Stimulated activated naive B cell treated with anti-CD40 and anti-IgM and Interleukin-4, amounts not matched to agents 10 μg/mL and 1 μg/mL and 100 μg/mL, for 72 hours (primary cell): ENCODE data around the gene STX12.
A peak's percentile ranks its signal among the peaks of the same experiment; 100 is the strongest.
"Not testable (repeated sequence)": the region's sequence is repeated elsewhere in the genome, so short reads cannot be mapped to it uniquely, and the experiment has no call there.

ENCODE experiments used
- ATAC-seq, 2 donors: fragments of 150-1000 bp; cut with Tn5 transposase; replicated peaks; 2 replicates each; pipeline ENCODE4 v1.10.0; 2021; ENCODE audit warnings: moderate library complexity in 1 of 2
- DNase-seq: peaks from one replicate; pipeline ENCODE4 v3.0.0; 2021
- H3K27ac Mint-ChIP-seq: one replicate; pipeline ENCODE4 v1.8.0; 2022; ENCODE audit warnings: mild to moderate bottlenecking, mixed read lengths
- H3K27me3 Mint-ChIP-seq, 2 donors: one replicate each; pipeline ENCODE4 v1.8.0; 2022; ENCODE audit warnings: mixed read lengths in 2 of 2
- H3K36me3 Mint-ChIP-seq, 2 donors: one replicate each; pipeline ENCODE4 v1.8.0; 2022; ENCODE audit warnings: mixed read lengths in 2 of 2, mild to moderate bottlenecking in 1 of 2
- H3K4me1 Mint-ChIP-seq, 2 donors: one replicate each; pipeline ENCODE4 v1.8.0; 2022; ENCODE audit warnings: mixed read lengths in 2 of 2, mild to moderate bottlenecking in 1 of 2
- H3K4me3 Mint-ChIP-seq, 2 donors: one replicate each; pipeline ENCODE4 v1.8.0; 2022; ENCODE audit warnings: mild to moderate bottlenecking in 2 of 2, mixed read lengths in 2 of 2, moderate library complexity in 1 of 2
- H3K9me3 Mint-ChIP-seq, 2 donors: one replicate each; pipeline ENCODE4 v1.8.0; 2022; ENCODE audit warnings: mixed read lengths in 2 of 2, mild to moderate bottlenecking in 1 of 2

Gene STX12

GRCh38 chr1:27787895-27788294 is 14.9 kb downstream of the STX12 start:
- Mint-ChIP-seq H3K4me1 (peaks cover 5 to 8% of the 10 kb centered on the region in 2 donors), H3K27ac (peak overlapping the region; percentile 16), H3K9me3 (no peaks in the 10 kb centered on the region), H3K36me3 (peaks cover 19 to 29% of the 10 kb centered on the region in 2 donors), H3K4me3 (no peak overlapping the region), H3K27me3 (no peaks in the 10 kb centered on the region)
- DNase-seq (no peak), ATAC-seq (no peak)

- no peak for DNase-seq
- Mint-ChIP-seq H3K4me3 (no peak overlapping the region), H3K27ac (peak overlapping the region; percentile 3)
Observed at GRCh38 chr1:27789540-27790041, 16.6 kb downstream of the STX12 start.

GRCh38 chr1:27790270-27790669 is 17.3 kb downstream of the STX12 start:
- DNase-seq, H3K27ac Mint-ChIP-seq, H3K27me3 Mint-ChIP-seq, H3K4me3 Mint-ChIP-seq, H3K9me3 Mint-ChIP-seq, H3K4me1 Mint-ChIP-seq, ATAC-seq: not testable (repeated sequence)
- H3K36me3 Mint-ChIP-seq = peaks cover 26 to 43% of the 10 kb centered on the region in 2 donors

More at GRCh38 chr1:27789540-27790041, 16.6 kb downstream of the STX12 start:
- H3K9me3 Mint-ChIP-seq = no peaks in the 10 kb centered on the region
- no peaks in the 10 kb centered on the region for H3K27me3 Mint-ChIP-seq
- H3K4me1 Mint-ChIP-seq = peaks cover 5 to 8% of the 10 kb centered on the region in 2 donors
- ATAC-seq = no peak
- H3K36me3 Mint-ChIP-seq = peaks cover 22 to 39% of the 10 kb centered on the region in 2 donors

GRCh38 chr1:27795601-27796000 is 22.6 kb downstream of the STX12 start:
- no peak for ATAC-seq
- H3K4me3 Mint-ChIP-seq = no peak overlapping the region
- no peaks in the 10 kb centered on the region for H3K27me3 Mint-ChIP-seq
- peaks cover 2 to 5% of the 10 kb centered on the region in 2 donors for H3K4me1 Mint-ChIP-seq
- no peaks in the 10 kb centered on the region for H3K9me3 Mint-ChIP-seq
- H3K36me3 Mint-ChIP-seq = peaks cover 42 to 49% of the 10 kb centered on the region in 2 donors
- H3K27ac Mint-ChIP-seq = peak overlapping the region; percentile 1
- no peak for DNase-seq

GRCh38 chr1:27804791-27805190 is 31.8 kb downstream of the STX12 start:
- H3K4me1 Mint-ChIP-seq = peaks cover 0 to 2% of the 10 kb centered on the region in 2 donors
- H3K27ac Mint-ChIP-seq = no peak overlapping the region
- H3K9me3 Mint-ChIP-seq = no peaks in the 10 kb centered on the region
- H3K4me3 Mint-ChIP-seq = no peak overlapping the region
- peaks cover 33 to 37% of the 10 kb centered on the region in 2 donors for H3K36me3 Mint-ChIP-seq
- DNase-seq = no peak
- ATAC-seq = no peak
- no peaks in the 10 kb centered on the region for H3K27me3 Mint-ChIP-seq

GRCh38 chr1:27806758-27807157 is 33.7 kb downstream of the STX12 start:
- H3K4me3 Mint-ChIP-seq = no peak overlapping the region
- H3K36me3 Mint-ChIP-seq = peaks cover 28 to 38% of the 10 kb centered on the region in 2 donors
- no peaks in the 10 kb centered on the region for H3K9me3 Mint-ChIP-seq
- no peak overlapping the region for H3K27ac Mint-ChIP-seq
- peaks cover 0 to 2% of the 10 kb centered on the region in 2 donors for H3K4me1 Mint-ChIP-seq
- ATAC-seq (no peak), DNase-seq (no peak)
- no peaks in the 10 kb centered on the region for H3K27me3 Mint-ChIP-seq

GRCh38 chr1:27807385-27807784 is 34.4 kb downstream of the STX12 start:
- DNase-seq (no peak), ATAC-seq (no peak)
- Mint-ChIP-seq H3K27ac (no peak overlapping the region), H3K4me3 (no peak overlapping the region), H3K4me1 (peaks cover 0 to 2% of the 10 kb centered on the region in 2 donors), H3K27me3 (no peaks in the 10 kb centered on the region), H3K36me3 (peaks cover 29 to 39% of the 10 kb centered on the region in 2 donors), H3K9me3 (no peaks in the 10 kb centered on the region)

GRCh38 chr1:27808131-27808530 is 35.1 kb downstream of the STX12 start:
- H3K36me3 Mint-ChIP-seq = peaks cover 28 to 38% of the 10 kb centered on the region in 2 donors
- H3K27me3 Mint-ChIP-seq, DNase-seq, H3K4me1 Mint-ChIP-seq, ATAC-seq, H3K9me3 Mint-ChIP-seq, H3K4me3 Mint-ChIP-seq, H3K27ac Mint-ChIP-seq: not testable (repeated sequence)

GRCh38 chr1:27809883-27810282 is 36.9 kb downstream of the STX12 start:
- H3K27me3 Mint-ChIP-seq = no peaks in the 10 kb centered on the region
- no peak overlapping the region for H3K4me3 Mint-ChIP-seq
- ATAC-seq (no peak), DNase-seq (no peak)
- no peak overlapping the region for H3K27ac Mint-ChIP-seq
- H3K36me3 Mint-ChIP-seq = peaks cover 19 to 23% of the 10 kb centered on the region in 2 donors
- no peaks in the 10 kb centered on the region for H3K9me3 Mint-ChIP-seq
- H3K4me1 Mint-ChIP-seq = peaks cover 0 to under 1% of the 10 kb centered on the region in 2 donors

GRCh38 chr1:27811741-27812500 is 38.9 kb downstream of the STX12 start:
- DNase-seq (no peak), ATAC-seq (no peak)
- Mint-ChIP-seq H3K27me3 (no peaks in the 10 kb centered on the region), H3K4me1 (no peaks in the 10 kb centered on the region), H3K4me3 (no peak overlapping the region), H3K36me3 (peaks cover 17 to 34% of the 10 kb centered on the region in 2 donors), H3K9me3 (no peaks in the 10 kb centered on the region), H3K27ac (no peak overlapping the region)

GRCh38 chr1:27816921-27817630 is 44.1 kb downstream of the STX12 start:
- no peaks in the 10 kb centered on the region for H3K27me3 Mint-ChIP-seq
- peaks cover 29 to 44% of the 10 kb centered on the region in 2 donors for H3K36me3 Mint-ChIP-seq
- no peak for ATAC-seq
- H3K27ac Mint-ChIP-seq = peak overlapping the region; percentile 38
- no peaks in the 10 kb centered on the region for H3K9me3 Mint-ChIP-seq
- no peak overlapping the region for H3K4me3 Mint-ChIP-seq
- DNase-seq = no peak
- no peaks in the 10 kb centered on the region for H3K4me1 Mint-ChIP-seq

GRCh38 chr1:27821761-27822315 is 48.8 kb downstream of the STX12 start:
- DNase-seq (no peak), ATAC-seq (no peak)
- H3K9me3 Mint-ChIP-seq = no peaks in the 10 kb centered on the region
- no peak overlapping the region for H3K4me3 Mint-ChIP-seq
- peaks cover 19 to 42% of the 10 kb centered on the region in 2 donors for H3K36me3 Mint-ChIP-seq
- no peaks in the 10 kb centered on the region for H3K27me3 Mint-ChIP-seq
- H3K27ac Mint-ChIP-seq = no peak overlapping the region
- no peaks in the 10 kb centered on the region for H3K4me1 Mint-ChIP-seq

GRCh38 chr1:27823784-27824183 is 50.8 kb downstream of the STX12 start:
- Mint-ChIP-seq H3K9me3 (no peaks in the 10 kb centered on the region), H3K4me1 (no peaks in the 10 kb centered on the region), H3K27ac (no peak overlapping the region), H3K36me3 (peaks cover 11 to 33% of the 10 kb centered on the region in 2 donors), H3K4me3 (no peak overlapping the region), H3K27me3 (no peaks in the 10 kb centered on the region)
- DNase-seq (no peak), ATAC-seq (no peak)

- Mint-ChIP-seq H3K9me3 (no peaks in the 10 kb centered on the region), H3K27me3 (no peaks in the 10 kb centered on the region), H3K4me1 (no peaks in the 10 kb centered on the region), H3K27ac (no peak overlapping the region), H3K4me3 (no peak overlapping the region), H3K36me3 (peaks cover 8 to 30% of the 10 kb centered on the region in 2 donors)
- no peak for DNase-seq
- no peak for ATAC-seq
Observed at GRCh38 chr1:27824411-27824810, 51.4 kb downstream of the STX12 start.
